Measurements from ENCODE around the gene VPS26C. TPM values are rescaled to one million over a fixed set of nuclear protein-coding genes. Genes with fewer than 3 reads are reported as not detected.

The VPS26C gene
- total RNA-seq, 6 experiments from 2014 or later = 40.8 to 50.0 (median 44.3) TPM

- Mint-ChIP-seq H3K4me1 (ENCODE audit: low read depth) (peaks cover 4% of the 10 kb centered on the region), H3K36me3 (ENCODE audit: low read depth) (peaks cover 10% of the 10 kb centered on the region; the same call in 1 of the 2 replicates), H3K9me3 (no peaks in the 10 kb centered on the region), H3K4me3 (no peak overlapping the region), H3K27ac (no peak overlapping the region), H3K27me3 (ENCODE audit: insufficient read depth) (no peaks in the 10 kb centered on the region)
- TF ChIP-seq, protein P1, sequence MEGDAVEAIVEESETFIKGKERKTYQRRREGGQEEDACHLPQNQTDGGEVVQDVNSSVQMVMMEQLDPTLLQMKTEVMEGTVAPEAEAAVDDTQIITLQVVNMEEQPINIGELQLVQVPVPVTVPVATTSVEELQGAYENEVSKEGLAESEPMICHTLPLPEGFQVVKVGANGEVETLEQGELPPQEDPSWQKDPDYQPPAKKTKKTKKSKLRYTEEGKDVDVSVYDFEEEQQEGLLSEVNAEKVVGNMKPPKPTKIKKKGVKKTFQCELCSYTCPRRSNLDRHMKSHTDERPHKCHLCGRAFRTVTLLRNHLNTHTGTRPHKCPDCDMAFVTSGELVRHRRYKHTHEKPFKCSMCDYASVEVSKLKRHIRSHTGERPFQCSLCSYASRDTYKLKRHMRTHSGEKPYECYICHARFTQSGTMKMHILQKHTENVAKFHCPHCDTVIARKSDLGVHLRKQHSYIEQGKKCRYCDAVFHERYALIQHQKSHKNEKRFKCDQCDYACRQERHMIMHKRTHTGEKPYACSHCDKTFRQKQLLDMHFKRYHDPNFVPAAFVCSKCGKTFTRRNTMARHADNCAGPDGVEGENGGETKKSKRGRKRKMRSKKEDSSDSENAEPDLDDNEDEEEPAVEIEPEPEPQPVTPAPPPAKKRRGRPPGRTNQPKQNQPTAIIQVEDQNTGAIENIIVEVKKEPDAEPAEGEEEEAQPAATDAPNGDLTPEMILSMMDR (IDR thresholded peaks at IDR 0.05) = no peak
- DNase-seq = no peak
Observed at GRCh38 chr21:37214952-37215351, 52.2 kb downstream of the VPS26C start.

DNA sequence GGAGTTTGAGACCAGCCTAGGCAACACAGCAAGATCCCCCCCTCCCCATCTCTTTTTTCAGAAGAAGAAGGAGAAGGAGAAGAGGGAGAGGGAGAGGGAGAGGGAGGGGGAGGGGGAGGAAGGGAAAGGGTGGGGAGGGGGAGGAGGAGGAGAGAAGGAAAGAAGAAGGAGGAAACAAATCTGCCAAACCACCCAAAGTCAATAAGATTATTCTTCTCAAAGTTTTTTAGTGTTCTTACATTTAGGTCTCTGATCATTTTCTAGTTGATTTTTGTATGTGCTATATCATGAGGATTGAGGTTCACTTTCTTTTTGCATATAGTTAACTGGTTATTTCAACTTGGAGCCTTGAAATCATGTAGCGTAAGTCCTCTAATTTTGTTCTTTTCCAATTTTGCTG, 56.3 kb downstream of the VPS26C start:
- Mint-ChIP-seq H3K27me3 (ENCODE audit: insufficient read depth) (peaks cover 9% of the 10 kb centered on the region; the same call in 1 of the 2 replicates), H3K36me3 (ENCODE audit: low read depth) (no peaks in the 10 kb centered on the region), H3K27ac (no peak overlapping the region), H3K9me3 (no peaks in the 10 kb centered on the region), H3K4me3 (no peak overlapping the region), H3K4me1 (ENCODE audit: low read depth) (peaks cover 16% of the 10 kb centered on the region)
- TF ChIP-seq, protein P1 (IDR thresholded peaks at IDR 0.05) = no peak
- no peak for DNase-seq

DNA sequence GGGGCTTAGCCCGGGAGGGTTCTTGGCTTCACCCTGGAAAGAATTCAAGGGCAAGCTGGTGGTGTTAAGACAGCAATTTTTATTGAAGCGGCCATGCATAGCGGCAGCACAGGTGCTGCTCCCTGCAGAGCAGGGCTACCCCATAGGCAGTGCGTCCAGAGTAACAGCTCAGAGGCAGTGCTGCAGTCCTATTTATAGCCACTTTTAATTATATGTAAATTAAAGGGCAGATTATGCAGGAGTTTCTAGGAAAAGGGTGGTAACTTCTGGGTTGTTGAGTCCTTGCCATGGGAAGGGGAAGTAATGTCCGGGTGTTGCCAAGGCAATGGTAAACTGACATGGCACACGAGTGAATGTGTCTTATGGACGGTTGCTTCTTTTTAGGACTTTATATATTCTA, 57.0 kb downstream of the VPS26C start:
- no peak overlapping the region for H3K4me3 Mint-ChIP-seq
- H3K27me3 Mint-ChIP-seq (ENCODE audit: insufficient read depth) = peaks cover 9% of the 10 kb centered on the region; the same call in 1 of the 2 replicates
- peaks cover 16% of the 10 kb centered on the region for H3K4me1 Mint-ChIP-seq (ENCODE audit: low read depth)
- H3K9me3 Mint-ChIP-seq = no peaks in the 10 kb centered on the region
- H3K27ac Mint-ChIP-seq = no peak overlapping the region
- TF ChIP-seq, protein P1 (IDR thresholded peaks at IDR 0.05) = no peak
- no peak for DNase-seq
- H3K36me3 Mint-ChIP-seq (ENCODE audit: low read depth) = no peaks in the 10 kb centered on the region

DNA sequence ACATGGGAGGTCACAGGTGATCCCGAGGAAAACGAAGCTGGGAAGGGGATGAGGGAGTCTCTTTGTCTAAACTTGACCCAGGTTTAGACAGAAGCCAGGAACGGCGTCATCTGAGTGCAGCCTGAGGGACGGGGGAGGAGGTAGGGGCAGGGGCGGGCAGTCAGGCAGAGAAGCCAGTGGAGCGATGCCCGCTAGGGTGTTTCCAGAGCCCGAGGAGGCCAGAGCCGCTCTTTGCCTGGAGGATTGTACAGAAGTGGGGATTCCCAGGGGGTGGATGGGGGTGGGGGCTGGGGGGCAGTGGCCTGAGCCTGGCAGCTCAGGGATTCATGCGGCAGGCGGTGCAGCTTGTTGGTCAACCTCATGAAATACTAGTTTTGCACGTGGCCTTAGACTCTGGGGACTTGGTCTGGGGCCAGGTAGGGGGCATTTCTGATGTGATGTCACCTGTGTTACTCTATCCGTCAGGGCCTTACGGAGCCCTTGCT, 58.4 kb downstream of the VPS26C start:
- TF ChIP-seq, protein P1 (IDR thresholded peaks at IDR 0.05) = no peak
- H3K4me3 Mint-ChIP-seq = no peak overlapping the region
- no peak for DNase-seq
- peaks cover 10% of the 10 kb centered on the region for H3K36me3 Mint-ChIP-seq (ENCODE audit: low read depth)
- H3K9me3 Mint-ChIP-seq = no peaks in the 10 kb centered on the region
- H3K27me3 Mint-ChIP-seq (ENCODE audit: insufficient read depth) = peaks cover 9% of the 10 kb centered on the region; the same call in 1 of the 2 replicates
- no peak overlapping the region for H3K27ac Mint-ChIP-seq
- peaks cover 27% of the 10 kb centered on the region for H3K4me1 Mint-ChIP-seq (ENCODE audit: low read depth)

DNA sequence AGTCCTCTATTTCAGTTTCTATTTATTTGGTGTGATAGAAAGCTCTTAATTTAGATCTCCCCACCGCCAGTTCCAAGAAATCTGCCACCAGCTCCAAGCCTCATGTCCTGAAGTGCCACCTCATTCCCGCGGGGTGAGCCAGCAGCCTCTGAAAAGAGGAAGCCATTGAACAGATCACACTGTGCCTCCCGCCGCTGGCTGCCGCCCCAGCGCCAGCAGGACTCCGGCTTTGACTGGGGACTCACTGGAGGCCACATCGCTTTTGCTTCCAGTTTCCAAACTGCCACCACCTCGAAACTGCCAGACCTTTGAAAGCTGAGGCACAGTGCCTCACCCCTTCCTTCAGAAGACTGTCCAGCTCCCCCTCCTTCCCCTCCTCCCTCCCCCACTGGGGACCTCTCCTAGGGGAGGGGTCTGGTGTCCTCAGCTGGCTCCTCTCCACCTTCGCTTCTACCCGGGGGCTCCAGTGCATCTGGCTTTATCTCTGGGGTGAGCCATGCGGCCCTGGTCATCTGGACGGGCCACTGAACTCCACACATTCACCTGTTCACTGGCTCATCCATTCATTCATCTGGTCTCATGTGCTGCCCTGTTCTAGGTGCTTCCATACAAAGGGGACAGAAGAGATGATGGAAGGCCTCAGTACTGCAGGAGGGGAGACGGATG, 58.9 kb downstream of the VPS26C start:
- H3K27me3 Mint-ChIP-seq (ENCODE audit: insufficient read depth) = peaks cover 9% of the 10 kb centered on the region; the same call in 1 of the 2 replicates
- no peaks in the 10 kb centered on the region for H3K9me3 Mint-ChIP-seq
- TF ChIP-seq, protein P1 (IDR thresholded peaks at IDR 0.05) = no peak
- no peak for DNase-seq
- H3K4me1 Mint-ChIP-seq (ENCODE audit: low read depth) = peaks cover 27% of the 10 kb centered on the region
- H3K36me3 Mint-ChIP-seq (ENCODE audit: low read depth) = peaks cover 13% of the 10 kb centered on the region
- peak overlapping the region; percentile 27; the same call in 1 of the 2 replicates for H3K27ac Mint-ChIP-seq
- H3K4me3 Mint-ChIP-seq = peak overlapping the region; percentile 20; the same call in 1 of the 2 replicates

Data from HFFc6 (cell line).